K562 (cell line): Measurements from ENCODE around the gene CLTB. TPM values are rescaled to one million over a fixed set of nuclear protein-coding genes. Genes with fewer than 3 reads are reported as not detected.

Experiments
- ARHGAP35 ChIP-seq: fragments of 450-650 bp; IDR thresholded peaks from 2 replicates; pipeline ENCODE4 v1.6.1; 2018; ENCODE audit not compliant: partially characterized antibody
- CHD7 ChIP-seq: fragments of 200-600 bp; sonication (generic); IDR thresholded peaks from one replicate; pipeline ENCODE4 v1.6.1; 2012; ENCODE audit warnings: mild to moderate bottlenecking, low read depth, low read length, inconsistent platforms
- FOXJ2 ChIP-seq: fragments of 200-800 bp; sonication (Bioruptor generic); IDR thresholded peaks from 2 replicates; pipeline ENCODE4 v1.6.1; 2016; ENCODE audit warnings: missing genetic modification characterization, missing compliant biosample characterization
- GTF2E2 ChIP-seq: fragments of 200-800 bp; sonication (Bioruptor generic); IDR thresholded peaks from 2 replicates; pipeline ENCODE4 v1.6.1; 2016; ENCODE audit warnings: missing genetic modification characterization, missing compliant biosample characterization
- HIVEP1 ChIP-seq: fragments of 250-450 bp; sonication (Bioruptor Pico); IDR thresholded peaks from 2 replicates; pipeline ENCODE4 v1.4.0; 2020; ENCODE audit warnings: mild to moderate bottlenecking
- HLTF ChIP-seq: fragments of 450-650 bp; IDR thresholded peaks from 2 replicates; pipeline ENCODE4 v1.6.1; 2016
- HMBOX1 ChIP-seq: sonication (generic); IDR thresholded peaks from 2 replicates; pipeline ENCODE4 v1.6.1; 2016
- HNRNPUL1 ChIP-seq: fragments of 200-400 bp; formaldehyde crosslinking; IDR thresholded peaks from 2 replicates; pipeline ENCODE4 v1.6.1; 2017; ENCODE audit warnings: low read length
- ID3 ChIP-seq, 2 experiments: fragments of 250-450 bp in 1 of 2; fragments of 450-650 bp in 1 of 2; sonication (Bioruptor Pico) in 1 of 2; IDR thresholded peaks; 2 replicates each; pipeline versions ENCODE4 v1.6.1 to v1.8.0; 2016 to 2021; ENCODE audit warnings: mild to moderate bottlenecking in 2 of 2, moderate library complexity in 2 of 2, missing compliant biosample characterization in 1 of 2, missing genetic modification characterization in 1 of 2
- ILK ChIP-seq: fragments of 450-650 bp; IDR thresholded peaks from 2 replicates; pipeline ENCODE4 v1.6.1; 2016; ENCODE audit warnings: missing genetic modification characterization, low read depth, mild to moderate bottlenecking, missing compliant biosample characterization, moderate library complexity, borderline replicate concordance
- SMAD2 ChIP-seq: fragments of 150-350 bp; IDR thresholded peaks from 2 replicates; pipeline ENCODE4 v1.6.1; 2014; ENCODE audit warnings: low read depth, mild to moderate bottlenecking, low read length
- SP1 ChIP-seq: sonication (generic); formaldehyde crosslinking; IDR thresholded peaks from 2 replicates; pipeline ENCODE4 v1.8.1; 2022; ENCODE audit warnings: mild to moderate bottlenecking, missing genetic modification reagents
- SPI1 ChIP-seq: IDR thresholded peaks from 2 replicates; pipeline ENCODE4 v1.6.1; 2011; ENCODE audit warnings: low read depth, low read length, control low read depth, borderline replicate concordance
- SRSF1 ChIP-seq: fragments of 200-400 bp; formaldehyde crosslinking; IDR thresholded peaks from 2 replicates; pipeline ENCODE4 v1.6.1; 2017; ENCODE audit warnings: mild to moderate bottlenecking, low read depth, low read length, moderate library complexity
- TAL1 ChIP-seq: fragments of 450-650 bp; IDR thresholded peaks from 2 replicates; pipeline ENCODE4 v1.6.1; 2016; ENCODE audit warnings: mild to moderate bottlenecking
- ZNF174 ChIP-seq: fragments of 250-450 bp; sonication (Bioruptor Pico); IDR thresholded peaks from 2 replicates; pipeline ENCODE4 v1.4.0; 2020; ENCODE audit warnings: mild to moderate bottlenecking
- ZNF24 ChIP-seq: fragments of 450-650 bp; IDR thresholded peaks from 2 replicates; pipeline ENCODE4 v1.6.1; 2016
- ZSCAN32 ChIP-seq: fragments of 450-650 bp; formaldehyde crosslinking; IDR thresholded peaks from 2 replicates; pipeline ENCODE4 v1.4.0; 2020; ENCODE audit warnings: mild to moderate bottlenecking, moderate library complexity
- polyA plus RNA-seq, 8 experiments: library from polyadenylated mRNA; depleted of rRNA in 4 of 8; stranded (reverse) in 5 of 8; unstranded in 3 of 8; fragments of >200 nt; fragmentation: Nextera tagmentation in 2 of 8; fragmentation: Illumina TruSeq in 1 of 8; extraction: Ambion mirVana in 2 of 8; extraction: Trizol in 1 of 8; gene quantifications; 2 replicates each; pipeline versions ENCODE4 v1.2.1 to v1.2.3, GENCODE V29; 2011 to 2014; ENCODE audit warnings: inconsistent platforms in 1 of 8, missing spikeins in 1 of 8
- total RNA-seq, 7 experiments: library from RNA; depleted of rRNA in 6 of 7; stranded (reverse); fragments of >200 nt in 6 of 7; fragmentation: Illumina TruSeq in 2 of 7; extraction: Trizol in 2 of 7; gene quantifications; 2 replicates each; pipeline versions ENCODE4 v1.2.1 to v1.2.3, GENCODE V29; 2011 to 2021; ENCODE audit warnings: low replicate concordance in 1 of 7

Gene CLTB
- total and polyA plus RNA-seq, 9 of the 15 experiments (the other 6 are each of a cell fraction or from before 2014, with no cell fraction given): 1.8 to 117 (median 39.0) TPM

GRCh38 chr5:176447978-176448608 lies 31.8 kb upstream of the CLTB start, which contains the start of gene FAF2 (continued):
- TF ChIP-seq CHD7 (no peak), ID3 (CRISPR knock-in tag; IDR thresholded peaks at IDR 0.05) (no peak), ID3 (tag; IDR thresholded peaks at IDR 0.05) (no peak), HIVEP1 (no peak), HNRNPUL1 (no peak), ZNF24 (no peak), HLTF (no peak), ILK (tag) (no peak), ARHGAP35 (no peak), TAL1 (no peak), SRSF1 (no peak), SP1 (CRISPR knock-in tag) (peak; percentile 91), SMAD2 (no peak), HMBOX1 (no peak), SPI1 (0 out of 2 replicates have a peak, but pooled peaks have one; percentile 21), FOXJ2 (no peak), ZSCAN32 (CRISPR knock-in tag) (no peak), GTF2E2 (no peak), ZNF174 (CRISPR knock-in tag) (no peak)
